K562 (cell line): ENCODE data around the gene PCP2. TPM values are rescaled to one million over a fixed set of nuclear protein-coding genes. Genes with fewer than 3 reads are reported as not detected.

Source experiments
- BHLHE40 ChIP-seq: IDR thresholded peaks from 2 replicates; pipeline ENCODE4 v1.6.1; 2011; ENCODE audit warnings: low read length, improper control_type of control experiment
- CTBP1 ChIP-seq: fragments of 450-650 bp; IDR thresholded peaks from 2 replicates; pipeline ENCODE4 v1.6.1; 2016; ENCODE audit warnings: borderline replicate concordance
- GTF2E2 ChIP-seq: fragments of 200-800 bp; sonication (Bioruptor generic); IDR thresholded peaks from 2 replicates; pipeline ENCODE4 v1.6.1; 2016; ENCODE audit warnings: missing genetic modification characterization, missing compliant biosample characterization
- JUND ChIP-seq, 2 experiments: IDR thresholded peaks; 2 replicates in 1 of 2; 3 replicates in 1 of 2; pipeline ENCODE4 v1.6.1; 2011; ENCODE audit warnings: borderline replicate concordance in 2 of 2, low read depth in 2 of 2, low read length in 2 of 2, improper control_type of control experiment in 1 of 2, missing biosample characterization in 1 of 2, missing genetic modification characterization in 1 of 2, missing genetic modification reagents in 1 of 2
- KDM5B ChIP-seq: fragments of 200-600 bp; sonication (generic); IDR thresholded peaks from 2 replicates; pipeline ENCODE4 v1.6.1; 2012; ENCODE audit warnings: low read depth, mild to moderate bottlenecking, moderate library complexity, low read length, control low read depth, inconsistent platforms; ENCODE audit not compliant: insufficient replicate concordance
- PCBP1 ChIP-seq: fragments of 200-400 bp; formaldehyde crosslinking; IDR thresholded peaks from 2 replicates; pipeline ENCODE4 v1.6.1; 2018; ENCODE audit warnings: mild to moderate bottlenecking, low read depth, low read length; ENCODE audit not compliant: poor library complexity, severe bottlenecking
- PCBP2 ChIP-seq: fragments of 200-400 bp; formaldehyde crosslinking; IDR thresholded peaks from 2 replicates; pipeline ENCODE4 v1.6.1; 2018; ENCODE audit warnings: low read length, low read depth, mild to moderate bottlenecking, moderate library complexity; ENCODE audit not compliant: poor library complexity, severe bottlenecking
- RBBP5 ChIP-seq: fragments of 200-600 bp; sonication (generic); IDR thresholded peaks from 2 replicates; pipeline ENCODE4 v1.6.1; 2012; ENCODE audit warnings: borderline replicate concordance, mild to moderate bottlenecking, low read length, control low read depth, inconsistent platforms; ENCODE audit not compliant: insufficient read depth, poor library complexity, severe bottlenecking
- XRCC4 ChIP-seq: IDR thresholded peaks from one replicate; pipeline ENCODE4 v1.6.1; 2011; ENCODE audit not compliant: insufficient read depth, insufficient read length; ENCODE audit errors: extremely low read depth
- ZC3H4 ChIP-seq: sonication (generic); formaldehyde crosslinking; IDR thresholded peaks from 2 replicates; pipeline ENCODE4 v1.9.0; 2021; ENCODE audit warnings: missing genetic modification reagents, borderline replicate concordance
- ZNF263 ChIP-seq: sonication (generic); formaldehyde crosslinking; IDR thresholded peaks from 2 replicates; pipeline ENCODE4 v1.8.0; 2022; ENCODE audit warnings: mild to moderate bottlenecking, missing genetic modification reagents, borderline replicate concordance
- polyA plus RNA-seq, 8 experiments: library from polyadenylated mRNA; depleted of rRNA in 4 of 8; stranded (reverse) in 5 of 8; unstranded in 3 of 8; fragments of >200 nt; fragmentation: Nextera tagmentation in 2 of 8; fragmentation: Illumina TruSeq in 1 of 8; extraction: Ambion mirVana in 2 of 8; extraction: Trizol in 1 of 8; gene quantifications; 2 replicates each; pipeline versions ENCODE4 v1.2.1 to v1.2.3, GENCODE V29; 2011 to 2014; ENCODE audit warnings: inconsistent platforms in 1 of 8, missing spikeins in 1 of 8
- total RNA-seq, 7 experiments: library from RNA; depleted of rRNA in 6 of 7; stranded (reverse); fragments of >200 nt in 6 of 7; fragmentation: Illumina TruSeq in 2 of 7; extraction: Trizol in 2 of 7; gene quantifications; 2 replicates each; pipeline versions ENCODE4 v1.2.1 to v1.2.3, GENCODE V29; 2011 to 2021; ENCODE audit warnings: low replicate concordance in 1 of 7
- TF ChIP-seq, protein P1 (sequence below), 2 experiments: IDR thresholded peaks; 2 replicates each; pipeline ENCODE4 v1.6.1; 2012; ENCODE audit warnings: improper control_type of control experiment in 2 of 2, low read depth in 2 of 2, low read length in 2 of 2, borderline replicate concordance in 1 of 2
- TF ChIP-seq, protein P2 (sequence below): fragments of 250-450 bp; sonication (Bioruptor Pico); IDR thresholded peaks from 2 replicates; pipeline ENCODE4 v1.9.0; 2021; ENCODE audit warnings: mild to moderate bottlenecking, inconsistent platforms
- TF ChIP-seq, protein P3 (sequence below): sonication (generic); formaldehyde crosslinking; IDR thresholded peaks from 2 replicates; pipeline ENCODE4 v1.9.0; 2022; ENCODE audit warnings: mild to moderate bottlenecking, missing genetic modification reagents
- TF ChIP-seq, protein P4 (sequence below): sonication (generic); formaldehyde crosslinking; IDR thresholded peaks from 2 replicates; pipeline ENCODE4 v1.9.0; 2022; ENCODE audit warnings: mild to moderate bottlenecking, missing genetic modification reagents
- TF ChIP-seq, protein P5 (sequence below): sonication (generic); IDR thresholded peaks from 2 replicates; pipeline ENCODE4 v1.6.1; 2016
- TF ChIP-seq, protein P6 (sequence below): sonication (generic); formaldehyde crosslinking; IDR thresholded peaks from 2 replicates; pipeline ENCODE4 v1.8.0; 2022; ENCODE audit warnings: missing genetic modification reagents, mild to moderate bottlenecking, borderline replicate concordance

Gene PCP2
- total and polyA plus RNA-seq, 9 of the 15 experiments (the other 6 are each of a cell fraction or from before 2014, with no cell fraction given) = 0.17 to 1.3 (median 0.49) TPM; not detected in 3

DNA sequence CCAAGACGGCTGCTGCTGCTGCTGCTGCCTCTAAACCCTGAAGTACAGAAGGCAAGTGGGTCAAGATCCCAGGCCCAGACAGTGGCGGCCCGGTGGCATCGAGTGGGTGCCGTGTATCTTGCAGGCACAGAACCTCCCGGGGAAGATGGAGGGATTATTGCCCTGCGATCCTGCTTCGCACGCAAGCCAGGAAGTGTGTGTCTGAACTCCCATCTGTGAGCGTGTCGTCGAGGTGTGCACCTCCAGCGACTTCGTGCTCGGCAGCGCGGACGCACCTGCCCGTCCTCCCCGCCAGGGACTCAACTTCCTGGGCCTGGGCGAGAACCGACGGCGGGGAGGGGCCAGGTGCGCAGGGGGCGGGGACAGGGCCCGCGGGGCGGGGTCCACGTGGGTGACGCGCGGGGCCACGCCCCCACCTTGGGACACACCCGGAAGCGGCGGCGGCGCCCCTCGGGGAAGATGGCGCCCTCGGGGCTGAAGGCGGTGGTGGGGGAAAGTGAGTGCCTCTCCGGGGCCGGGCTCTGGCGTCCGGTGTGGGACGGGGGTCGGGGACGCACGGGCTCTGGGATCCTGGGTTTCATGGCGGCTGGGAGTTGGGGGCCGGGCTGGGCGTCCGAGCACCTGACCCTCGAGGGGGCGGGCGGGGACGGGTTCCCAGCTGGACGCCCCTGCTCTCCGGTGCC lies 3.3 kb upstream of the PCP2 start, which contains the start of gene STXBP2 (continued):
- TF ChIP-seq, protein P1, sequence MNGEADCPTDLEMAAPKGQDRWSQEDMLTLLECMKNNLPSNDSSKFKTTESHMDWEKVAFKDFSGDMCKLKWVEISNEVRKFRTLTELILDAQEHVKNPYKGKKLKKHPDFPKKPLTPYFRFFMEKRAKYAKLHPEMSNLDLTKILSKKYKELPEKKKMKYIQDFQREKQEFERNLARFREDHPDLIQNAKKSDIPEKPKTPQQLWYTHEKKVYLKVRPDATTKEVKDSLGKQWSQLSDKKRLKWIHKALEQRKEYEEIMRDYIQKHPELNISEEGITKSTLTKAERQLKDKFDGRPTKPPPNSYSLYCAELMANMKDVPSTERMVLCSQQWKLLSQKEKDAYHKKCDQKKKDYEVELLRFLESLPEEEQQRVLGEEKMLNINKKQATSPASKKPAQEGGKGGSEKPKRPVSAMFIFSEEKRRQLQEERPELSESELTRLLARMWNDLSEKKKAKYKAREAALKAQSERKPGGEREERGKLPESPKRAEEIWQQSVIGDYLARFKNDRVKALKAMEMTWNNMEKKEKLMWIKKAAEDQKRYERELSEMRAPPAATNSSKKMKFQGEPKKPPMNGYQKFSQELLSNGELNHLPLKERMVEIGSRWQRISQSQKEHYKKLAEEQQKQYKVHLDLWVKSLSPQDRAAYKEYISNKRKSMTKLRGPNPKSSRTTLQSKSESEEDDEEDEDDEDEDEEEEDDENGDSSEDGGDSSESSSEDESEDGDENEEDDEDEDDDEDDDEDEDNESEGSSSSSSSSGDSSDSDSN (IDR thresholded peaks at IDR 0.05; ENCODE audit: borderline replicate concordance in 1 of 2, low read depth in 2 of 2, low read length in 2 of 2) = 0 out of 4 replicates have a peak, but pooled peaks of 1 of the 2 experiments have one; percentile 42
- TF ChIP-seq, protein P2, sequence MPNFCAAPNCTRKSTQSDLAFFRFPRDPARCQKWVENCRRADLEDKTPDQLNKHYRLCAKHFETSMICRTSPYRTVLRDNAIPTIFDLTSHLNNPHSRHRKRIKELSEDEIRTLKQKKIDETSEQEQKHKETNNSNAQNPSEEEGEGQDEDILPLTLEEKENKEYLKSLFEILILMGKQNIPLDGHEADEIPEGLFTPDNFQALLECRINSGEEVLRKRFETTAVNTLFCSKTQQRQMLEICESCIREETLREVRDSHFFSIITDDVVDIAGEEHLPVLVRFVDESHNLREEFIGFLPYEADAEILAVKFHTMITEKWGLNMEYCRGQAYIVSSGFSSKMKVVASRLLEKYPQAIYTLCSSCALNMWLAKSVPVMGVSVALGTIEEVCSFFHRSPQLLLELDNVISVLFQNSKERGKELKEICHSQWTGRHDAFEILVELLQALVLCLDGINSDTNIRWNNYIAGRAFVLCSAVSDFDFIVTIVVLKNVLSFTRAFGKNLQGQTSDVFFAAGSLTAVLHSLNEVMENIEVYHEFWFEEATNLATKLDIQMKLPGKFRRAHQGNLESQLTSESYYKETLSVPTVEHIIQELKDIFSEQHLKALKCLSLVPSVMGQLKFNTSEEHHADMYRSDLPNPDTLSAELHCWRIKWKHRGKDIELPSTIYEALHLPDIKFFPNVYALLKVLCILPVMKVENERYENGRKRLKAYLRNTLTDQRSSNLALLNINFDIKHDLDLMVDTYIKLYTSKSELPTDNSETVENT (CRISPR knock-in tag) = no peak
- TF ChIP-seq PCBP1 = peak; percentile 30
- no peak for TF ChIP-seq ZC3H4 (CRISPR knock-in tag)
- TF ChIP-seq, protein P3, sequence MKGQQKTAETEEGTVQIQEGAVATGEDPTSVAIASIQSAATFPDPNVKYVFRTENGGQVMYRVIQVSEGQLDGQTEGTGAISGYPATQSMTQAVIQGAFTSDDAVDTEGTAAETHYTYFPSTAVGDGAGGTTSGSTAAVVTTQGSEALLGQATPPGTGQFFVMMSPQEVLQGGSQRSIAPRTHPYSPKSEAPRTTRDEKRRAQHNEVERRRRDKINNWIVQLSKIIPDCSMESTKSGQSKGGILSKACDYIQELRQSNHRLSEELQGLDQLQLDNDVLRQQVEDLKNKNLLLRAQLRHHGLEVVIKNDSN = peak; percentile 58
- TF ChIP-seq, protein P4, sequence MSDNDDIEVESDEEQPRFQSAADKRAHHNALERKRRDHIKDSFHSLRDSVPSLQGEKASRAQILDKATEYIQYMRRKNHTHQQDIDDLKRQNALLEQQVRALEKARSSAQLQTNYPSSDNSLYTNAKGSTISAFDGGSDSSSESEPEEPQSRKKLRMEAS (CRISPR knock-in tag) = peak; percentile 97
- no peak for TF ChIP-seq XRCC4
- peak; percentile 25 for TF ChIP-seq RBBP5
- TF ChIP-seq, protein P5, sequence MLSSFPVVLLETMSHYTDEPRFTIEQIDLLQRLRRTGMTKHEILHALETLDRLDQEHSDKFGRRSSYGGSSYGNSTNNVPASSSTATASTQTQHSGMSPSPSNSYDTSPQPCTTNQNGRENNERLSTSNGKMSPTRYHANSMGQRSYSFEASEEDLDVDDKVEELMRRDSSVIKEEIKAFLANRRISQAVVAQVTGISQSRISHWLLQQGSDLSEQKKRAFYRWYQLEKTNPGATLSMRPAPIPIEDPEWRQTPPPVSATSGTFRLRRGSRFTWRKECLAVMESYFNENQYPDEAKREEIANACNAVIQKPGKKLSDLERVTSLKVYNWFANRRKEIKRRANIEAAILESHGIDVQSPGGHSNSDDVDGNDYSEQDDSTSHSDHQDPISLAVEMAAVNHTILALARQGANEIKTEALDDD = no peak
- TF ChIP-seq JUND (IDR thresholded peaks at IDR 0.05; ENCODE audit: borderline replicate concordance, low read depth, low read length) = 0 out of 2 replicates have a peak, but pooled peaks have one; percentile 3
- no peak for TF ChIP-seq JUND (tag; IDR thresholded peaks at IDR 0.05; ENCODE audit: borderline replicate concordance, low read depth, low read length)
- TF ChIP-seq, protein P6, sequence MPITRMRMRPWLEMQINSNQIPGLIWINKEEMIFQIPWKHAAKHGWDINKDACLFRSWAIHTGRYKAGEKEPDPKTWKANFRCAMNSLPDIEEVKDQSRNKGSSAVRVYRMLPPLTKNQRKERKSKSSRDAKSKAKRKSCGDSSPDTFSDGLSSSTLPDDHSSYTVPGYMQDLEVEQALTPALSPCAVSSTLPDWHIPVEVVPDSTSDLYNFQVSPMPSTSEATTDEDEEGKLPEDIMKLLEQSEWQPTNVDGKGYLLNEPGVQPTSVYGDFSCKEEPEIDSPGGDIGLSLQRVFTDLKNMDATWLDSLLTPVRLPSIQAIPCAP = no peak
- TF ChIP-seq GTF2E2 (tag) = 0 out of 2 replicates have a peak, but pooled peaks have one; percentile 83
- peak; percentile 65; the same call in 1 of the 2 replicates for TF ChIP-seq ZNF263
- TF ChIP-seq PCBP2 = no peak
- TF ChIP-seq CTBP1 = peak; percentile 32; the same call in 1 of the 2 replicates
- TF ChIP-seq KDM5B = peak; percentile 47
- TF ChIP-seq BHLHE40 = 0 out of 2 replicates have a peak, but pooled peaks have one; percentile 11
